ENCODE results near the gene RANBP10. TPM values are rescaled to one million over a fixed set of nuclear protein-coding genes. Genes with fewer than 3 reads are reported as not detected.
A peak's percentile ranks its signal among the peaks of the same experiment; 100 is the strongest.

Gene RANBP10
- total and polyA plus RNA-seq, 9 of the 15 experiments (the other 6 are each of a cell fraction or from before 2014, with no cell fraction given), result 0.61 to 19.3 (median 5.9) TPM

DNA sequence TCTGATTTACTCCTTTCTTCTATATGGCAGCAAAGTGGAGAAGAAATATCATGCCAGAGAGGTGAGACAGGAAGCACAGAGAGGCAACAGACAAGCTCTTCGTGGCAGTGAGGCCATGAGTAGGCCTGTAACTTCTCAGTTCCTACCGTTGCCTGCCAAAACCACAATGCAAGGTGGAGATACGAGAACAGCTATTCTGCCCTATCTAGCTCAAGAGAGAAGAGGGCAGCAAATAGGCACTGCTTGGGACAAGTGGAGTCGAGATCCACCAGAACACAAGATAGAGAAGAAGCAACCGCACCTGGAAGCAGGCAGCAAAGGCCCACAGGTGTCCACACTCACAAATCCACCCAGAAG is 24.8 kb downstream of the RANBP10 start (continued):
- TF ChIP-seq, protein P1, sequence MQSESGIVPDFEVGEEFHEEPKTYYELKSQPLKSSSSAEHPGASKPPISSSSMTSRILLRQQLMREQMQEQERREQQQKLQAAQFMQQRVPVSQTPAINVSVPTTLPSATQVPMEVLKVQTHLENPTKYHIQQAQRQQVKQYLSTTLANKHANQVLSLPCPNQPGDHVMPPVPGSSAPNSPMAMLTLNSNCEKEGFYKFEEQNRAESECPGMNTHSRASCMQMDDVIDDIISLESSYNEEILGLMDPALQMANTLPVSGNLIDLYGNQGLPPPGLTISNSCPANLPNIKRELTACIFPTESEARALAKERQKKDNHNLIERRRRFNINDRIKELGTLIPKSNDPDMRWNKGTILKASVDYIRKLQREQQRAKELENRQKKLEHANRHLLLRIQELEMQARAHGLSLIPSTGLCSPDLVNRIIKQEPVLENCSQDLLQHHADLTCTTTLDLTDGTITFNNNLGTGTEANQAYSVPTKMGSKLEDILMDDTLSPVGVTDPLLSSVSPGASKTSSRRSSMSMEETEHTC (IDR thresholded peaks at IDR 0.05), result no peak
- TF ChIP-seq HDAC1 (IDR thresholded peaks at IDR 0.05), result 0 out of 4 replicates have a peak, but pooled peaks of 1 of the 2 experiments have one; percentile 16
- peak; percentile 84 for TF ChIP-seq ZFX (CRISPR knock-in tag; IDR thresholded peaks at IDR 0.05)
- TF ChIP-seq, protein P2, sequence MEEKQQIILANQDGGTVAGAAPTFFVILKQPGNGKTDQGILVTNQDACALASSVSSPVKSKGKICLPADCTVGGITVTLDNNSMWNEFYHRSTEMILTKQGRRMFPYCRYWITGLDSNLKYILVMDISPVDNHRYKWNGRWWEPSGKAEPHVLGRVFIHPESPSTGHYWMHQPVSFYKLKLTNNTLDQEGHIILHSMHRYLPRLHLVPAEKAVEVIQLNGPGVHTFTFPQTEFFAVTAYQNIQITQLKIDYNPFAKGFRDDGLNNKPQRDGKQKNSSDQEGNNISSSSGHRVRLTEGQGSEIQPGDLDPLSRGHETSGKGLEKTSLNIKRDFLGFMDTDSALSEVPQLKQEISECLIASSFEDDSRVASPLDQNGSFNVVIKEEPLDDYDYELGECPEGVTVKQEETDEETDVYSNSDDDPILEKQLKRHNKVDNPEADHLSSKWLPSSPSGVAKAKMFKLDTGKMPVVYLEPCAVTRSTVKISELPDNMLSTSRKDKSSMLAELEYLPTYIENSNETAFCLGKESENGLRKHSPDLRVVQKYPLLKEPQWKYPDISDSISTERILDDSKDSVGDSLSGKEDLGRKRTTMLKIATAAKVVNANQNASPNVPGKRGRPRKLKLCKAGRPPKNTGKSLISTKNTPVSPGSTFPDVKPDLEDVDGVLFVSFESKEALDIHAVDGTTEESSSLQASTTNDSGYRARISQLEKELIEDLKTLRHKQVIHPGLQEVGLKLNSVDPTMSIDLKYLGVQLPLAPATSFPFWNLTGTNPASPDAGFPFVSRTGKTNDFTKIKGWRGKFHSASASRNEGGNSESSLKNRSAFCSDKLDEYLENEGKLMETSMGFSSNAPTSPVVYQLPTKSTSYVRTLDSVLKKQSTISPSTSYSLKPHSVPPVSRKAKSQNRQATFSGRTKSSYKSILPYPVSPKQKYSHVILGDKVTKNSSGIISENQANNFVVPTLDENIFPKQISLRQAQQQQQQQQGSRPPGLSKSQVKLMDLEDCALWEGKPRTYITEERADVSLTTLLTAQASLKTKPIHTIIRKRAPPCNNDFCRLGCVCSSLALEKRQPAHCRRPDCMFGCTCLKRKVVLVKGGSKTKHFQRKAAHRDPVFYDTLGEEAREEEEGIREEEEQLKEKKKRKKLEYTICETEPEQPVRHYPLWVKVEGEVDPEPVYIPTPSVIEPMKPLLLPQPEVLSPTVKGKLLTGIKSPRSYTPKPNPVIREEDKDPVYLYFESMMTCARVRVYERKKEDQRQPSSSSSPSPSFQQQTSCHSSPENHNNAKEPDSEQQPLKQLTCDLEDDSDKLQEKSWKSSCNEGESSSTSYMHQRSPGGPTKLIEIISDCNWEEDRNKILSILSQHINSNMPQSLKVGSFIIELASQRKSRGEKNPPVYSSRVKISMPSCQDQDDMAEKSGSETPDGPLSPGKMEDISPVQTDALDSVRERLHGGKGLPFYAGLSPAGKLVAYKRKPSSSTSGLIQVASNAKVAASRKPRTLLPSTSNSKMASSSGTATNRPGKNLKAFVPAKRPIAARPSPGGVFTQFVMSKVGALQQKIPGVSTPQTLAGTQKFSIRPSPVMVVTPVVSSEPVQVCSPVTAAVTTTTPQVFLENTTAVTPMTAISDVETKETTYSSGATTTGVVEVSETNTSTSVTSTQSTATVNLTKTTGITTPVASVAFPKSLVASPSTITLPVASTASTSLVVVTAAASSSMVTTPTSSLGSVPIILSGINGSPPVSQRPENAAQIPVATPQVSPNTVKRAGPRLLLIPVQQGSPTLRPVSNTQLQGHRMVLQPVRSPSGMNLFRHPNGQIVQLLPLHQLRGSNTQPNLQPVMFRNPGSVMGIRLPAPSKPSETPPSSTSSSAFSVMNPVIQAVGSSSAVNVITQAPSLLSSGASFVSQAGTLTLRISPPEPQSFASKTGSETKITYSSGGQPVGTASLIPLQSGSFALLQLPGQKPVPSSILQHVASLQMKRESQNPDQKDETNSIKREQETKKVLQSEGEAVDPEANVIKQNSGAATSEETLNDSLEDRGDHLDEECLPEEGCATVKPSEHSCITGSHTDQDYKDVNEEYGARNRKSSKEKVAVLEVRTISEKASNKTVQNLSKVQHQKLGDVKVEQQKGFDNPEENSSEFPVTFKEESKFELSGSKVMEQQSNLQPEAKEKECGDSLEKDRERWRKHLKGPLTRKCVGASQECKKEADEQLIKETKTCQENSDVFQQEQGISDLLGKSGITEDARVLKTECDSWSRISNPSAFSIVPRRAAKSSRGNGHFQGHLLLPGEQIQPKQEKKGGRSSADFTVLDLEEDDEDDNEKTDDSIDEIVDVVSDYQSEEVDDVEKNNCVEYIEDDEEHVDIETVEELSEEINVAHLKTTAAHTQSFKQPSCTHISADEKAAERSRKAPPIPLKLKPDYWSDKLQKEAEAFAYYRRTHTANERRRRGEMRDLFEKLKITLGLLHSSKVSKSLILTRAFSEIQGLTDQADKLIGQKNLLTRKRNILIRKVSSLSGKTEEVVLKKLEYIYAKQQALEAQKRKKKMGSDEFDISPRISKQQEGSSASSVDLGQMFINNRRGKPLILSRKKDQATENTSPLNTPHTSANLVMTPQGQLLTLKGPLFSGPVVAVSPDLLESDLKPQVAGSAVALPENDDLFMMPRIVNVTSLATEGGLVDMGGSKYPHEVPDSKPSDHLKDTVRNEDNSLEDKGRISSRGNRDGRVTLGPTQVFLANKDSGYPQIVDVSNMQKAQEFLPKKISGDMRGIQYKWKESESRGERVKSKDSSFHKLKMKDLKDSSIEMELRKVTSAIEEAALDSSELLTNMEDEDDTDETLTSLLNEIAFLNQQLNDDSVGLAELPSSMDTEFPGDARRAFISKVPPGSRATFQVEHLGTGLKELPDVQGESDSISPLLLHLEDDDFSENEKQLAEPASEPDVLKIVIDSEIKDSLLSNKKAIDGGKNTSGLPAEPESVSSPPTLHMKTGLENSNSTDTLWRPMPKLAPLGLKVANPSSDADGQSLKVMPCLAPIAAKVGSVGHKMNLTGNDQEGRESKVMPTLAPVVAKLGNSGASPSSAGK (IDR thresholded peaks at IDR 0.05), result peak; percentile 68
- TF ChIP-seq SAP30 (IDR thresholded peaks at IDR 0.05; ENCODE audit: borderline replicate concordance, insufficient read depth, low read depth, low read length, poor library complexity, severe bottlenecking), result no peak
- TF ChIP-seq, protein P3, sequence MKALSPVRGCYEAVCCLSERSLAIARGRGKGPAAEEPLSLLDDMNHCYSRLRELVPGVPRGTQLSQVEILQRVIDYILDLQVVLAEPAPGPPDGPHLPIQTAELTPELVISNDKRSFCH (CRISPR knock-in tag; IDR thresholded peaks at IDR 0.05), result no peak
- TF ChIP-seq, protein P3 (tag; IDR thresholded peaks at IDR 0.05), result peak; percentile 64; the same call in 1 of the 2 replicates
- TF ChIP-seq ZNF239 (CRISPR knock-in tag; IDR thresholded peaks at IDR 0.05), result no peak
